PC-3 (cell line): ENCODE measurements around the gene ATF6B. TPM values are rescaled to one million over a fixed set of nuclear protein-coding genes. Genes with fewer than 3 reads are reported as not detected.

ENCODE experiments used
- ATAC-seq: fragments of 200-7000 bp; cut with Tn5 transposase; 2 replicates; pipeline ENCODE4 v1.9.1; 2020; ENCODE audit warnings: mild to moderate bottlenecking, moderate library complexity
- BruUV-seq: library from RNA; stranded (reverse); fragments of 400-500 nt; replicated peaks from 2 replicates; lab custom pipeline; 2021; lab: Mats Ljungman, UMichigan
- CTCF ChIA-PET: fragments of 300-600 bp; sonication (Branson Sonifier 250); formaldehyde crosslinking; loops from one replicate; lab custom pipeline; 2022; ENCODE audit warnings: antibody characterized with exemption; lab: Charles Lee
- POLR2A ChIA-PET: fragments of 300-600 bp; sonication (Branson Sonifier 250); formaldehyde crosslinking; loops from one replicate; lab custom pipeline; 2022; ENCODE audit warnings: antibody characterized with exemption; ENCODE audit not compliant: unreplicated experiment; lab: Charles Lee
- DNase-seq: peaks from one replicate; pipeline ENCODE4 v3.0.0-alpha.2; 2015
- H2AFZ ChIP-seq: fragments of 300-600 bp; sonication (generic); 2 replicates; pipeline ENCODE4 v1.6.0; 2016; ENCODE audit warnings: antibody characterized with exemption, low read length
- H3F3A ChIP-seq: fragments of 300-600 bp; sonication (generic); one replicate; pipeline ENCODE4 v1.6.0; 2017; ENCODE audit warnings: antibody characterized with exemption, low read length, control low read depth, mild to moderate bottlenecking; ENCODE audit not compliant: unreplicated experiment
- H3K27ac ChIP-seq: fragments of 300-600 bp; sonication (generic); 2 replicates; pipeline ENCODE4 v1.5.1; 2016; ENCODE audit warnings: mild to moderate bottlenecking, low read length
- H3K27me3 ChIP-seq: fragments of 300-600 bp; sonication (generic); 2 replicates; pipeline ENCODE4 v1.6.1; 2016; ENCODE audit warnings: low read length, mixed read lengths
- H3K36me3 ChIP-seq: fragments of 300-600 bp; sonication (generic); 2 replicates; pipeline ENCODE4 v1.6.1; 2016; ENCODE audit warnings: low read depth, mixed run types, low read length, mixed read lengths
- H3K4me1 ChIP-seq: fragments of 300-600 bp; sonication (generic); 2 replicates; pipeline ENCODE4 v1.5.1; 2016; ENCODE audit warnings: low read length; ENCODE audit not compliant: insufficient read depth
- H3K4me2 ChIP-seq: fragments of 300-600 bp; sonication (generic); 2 replicates; pipeline ENCODE4 v1.6.0; 2016; ENCODE audit warnings: low read length
- H3K4me3 ChIP-seq: fragments of 300-600 bp; sonication (generic); 2 replicates; pipeline ENCODE4 v1.5.1; 2016; ENCODE audit warnings: mild to moderate bottlenecking, low read length, mixed read lengths
- H3K79me2 ChIP-seq: fragments of 300-600 bp; sonication (generic); 2 replicates; pipeline ENCODE4 v1.6.1; 2017; ENCODE audit warnings: low read length, mixed read lengths
- H3K9ac ChIP-seq: fragments of 300-600 bp; sonication (generic); 2 replicates; pipeline ENCODE4 v1.6.0; 2016; ENCODE audit warnings: mild to moderate bottlenecking, low read length
- H3K9me2 ChIP-seq: fragments of 300-600 bp; sonication (generic); replicated peaks from 2 replicates; pipeline ENCODE4 v1.6.1; 2016; ENCODE audit warnings: mixed run types, low read length, mixed read lengths
- H3K9me3 ChIP-seq: fragments of 300-600 bp; sonication (generic); 2 replicates; pipeline ENCODE4 v1.6.1; 2016; ENCODE audit warnings: low read length, mixed read lengths
- H4K20me1 ChIP-seq: fragments of 300-600 bp; sonication (generic); 2 replicates; pipeline ENCODE4 v1.6.1; 2016; ENCODE audit warnings: low read length, mixed read lengths
- CTCF ChIP-seq: fragments of 300-600 bp; sonication (generic); conservative IDR thresholded peaks from 2 replicates; pipeline ENCODE4 v1.5.1; 2017; ENCODE audit warnings: antibody characterized with exemption, low read depth, mild to moderate bottlenecking, low read length
- EZH2 ChIP-seq: fragments of 300-600 bp; sonication (generic); IDR thresholded peaks from one replicate; pipeline ENCODE4 v1.6.1; 2017; ENCODE audit warnings: antibody characterized with exemption, mild to moderate bottlenecking, low read length; ENCODE audit not compliant: unreplicated experiment
- EZH2phosphoT487 ChIP-seq: fragments of 300-600 bp; sonication (generic); IDR thresholded peaks from 2 replicates; pipeline ENCODE4 v1.6.1; 2018; ENCODE audit warnings: mild to moderate bottlenecking, antibody characterized with exemption, low read length, borderline replicate concordance
- intact Hi-C: fragments of 100-400 bp; cut with micrococcal nuclease; formaldehyde crosslinking; loops from 2 replicates; pipeline ENCODE4 v1.9.0; 2023
- total RNA-seq: library from RNA; depleted of rRNA; stranded (reverse); fragments of >200 nt; gene quantifications from 2 replicates; pipeline ENCODE4 v1.2.3, GENCODE V29; 2014

The ATF6B gene
- total RNA-seq, 1 experiment from 2014 or later = 33.4 TPM

- peak overlapping the region; percentile 91; the same call in 1 of the 2 replicates for H2AFZ ChIP-seq
- no peak for ATAC-seq
- no peaks in the 10 kb centered on the region; the same call in 1 of the 2 replicates for H3K36me3 ChIP-seq
- no peaks in the 10 kb centered on the region for H3K9me2 ChIP-seq
- H3K4me2 ChIP-seq = peak overlapping the region; percentile 93
- peak overlapping the region; percentile 90 for H3K4me3 ChIP-seq
- H3K79me2 ChIP-seq = peaks cover 38% of the 10 kb centered on the region
- H3K27me3 ChIP-seq = no peaks in the 10 kb centered on the region
- no TSS peak for BruUV-seq
- no peaks in the 10 kb centered on the region for H4K20me1 ChIP-seq
- ChIA-PET CTCF (interaction anchor here (0.8 kb wide), 1 partner anchor 8 kb away, joined by 3 read pairs; no protein-coding TSS in a partner anchor), POLR2A (interaction anchor here (0.6 kb wide), 1 partner anchor 12 kb away, joined by 4 read pairs; no protein-coding TSS in a partner anchor)
- peak overlapping the region; percentile 87 for H3K9ac ChIP-seq
- intact Hi-C loops = no loop called here
- no peak for DNase-seq
- no peak for TF ChIP-seq EZH2
- no peak for TF ChIP-seq EZH2phosphoT487
- TF ChIP-seq CTCF = no peak
- no peaks in the 10 kb centered on the region for H3K9me3 ChIP-seq
- H3F3A ChIP-seq = no peaks in the 10 kb centered on the region
- peaks cover 25% of the 10 kb centered on the region for H3K4me1 ChIP-seq
- no peak overlapping the region for H3K27ac ChIP-seq
These were observed 1.2 kb downstream of the ATF6B start for GRCh38 chr6:32126880-32127279.

GRCh38 chr6:32123681-32124080 lies 4.4 kb downstream of the ATF6B start:
- H3K9ac ChIP-seq = no peak overlapping the region
- no peaks in the 10 kb centered on the region for H3K27me3 ChIP-seq
- no peaks in the 10 kb centered on the region for H4K20me1 ChIP-seq
- TF ChIP-seq EZH2phosphoT487 (no peak), CTCF (no peak), EZH2 (no peak)
- no peak overlapping the region for H3K4me3 ChIP-seq
- no peaks in the 10 kb centered on the region for H3K9me3 ChIP-seq
- peaks cover 5% of the 10 kb centered on the region; the same call in 1 of the 2 replicates for H3K36me3 ChIP-seq
- H3K4me1 ChIP-seq = peaks cover 18% of the 10 kb centered on the region
- H2AFZ ChIP-seq = no peak overlapping the region
- no peak overlapping the region for H3K27ac ChIP-seq
- no peak overlapping the region for H3K4me2 ChIP-seq
- no peaks in the 10 kb centered on the region for H3K9me2 ChIP-seq
- CTCF ChIA-PET = no interaction called here
- no peak for DNase-seq
- no peak for ATAC-seq
- peaks cover 25% of the 10 kb centered on the region for H3K79me2 ChIP-seq
- BruUV-seq = no TSS peak
- POLR2A ChIA-PET = no interaction called here
- no peaks in the 10 kb centered on the region for H3F3A ChIP-seq
- intact Hi-C loops = no loop called here

- no peak for ATAC-seq
- H3K4me1 ChIP-seq = peaks cover 5% of the 10 kb centered on the region
- no peak overlapping the region for H3K4me3 ChIP-seq
- no peak for DNase-seq
- H3K27me3 ChIP-seq = no peaks in the 10 kb centered on the region
- no peak overlapping the region for H3K4me2 ChIP-seq
- H3F3A ChIP-seq = no peaks in the 10 kb centered on the region
- BruUV-seq = no TSS peak
- peaks cover 22% of the 10 kb centered on the region; the same call in 1 of the 2 replicates for H3K36me3 ChIP-seq
- no peaks in the 10 kb centered on the region for H3K9me2 ChIP-seq
- intact Hi-C loops = no loop called here
- H2AFZ ChIP-seq = no peak overlapping the region
- H3K9me3 ChIP-seq = no peaks in the 10 kb centered on the region
- peaks cover 1% of the 10 kb centered on the region; the same call in 1 of the 2 replicates for H3K79me2 ChIP-seq
- TF ChIP-seq CTCF (no peak), EZH2phosphoT487 (no peak), EZH2 (no peak)
- no peak overlapping the region for H3K9ac ChIP-seq
- no peaks in the 10 kb centered on the region for H4K20me1 ChIP-seq
- H3K27ac ChIP-seq = no peak overlapping the region
- POLR2A ChIA-PET = no interaction called here
- CTCF ChIA-PET = no interaction called here
These were observed 7.4 kb downstream of the ATF6B start for GRCh38 chr6:32120573-32121059.
